ENCODE data around the gene GFI1B.

GFI1B gene

DNA sequence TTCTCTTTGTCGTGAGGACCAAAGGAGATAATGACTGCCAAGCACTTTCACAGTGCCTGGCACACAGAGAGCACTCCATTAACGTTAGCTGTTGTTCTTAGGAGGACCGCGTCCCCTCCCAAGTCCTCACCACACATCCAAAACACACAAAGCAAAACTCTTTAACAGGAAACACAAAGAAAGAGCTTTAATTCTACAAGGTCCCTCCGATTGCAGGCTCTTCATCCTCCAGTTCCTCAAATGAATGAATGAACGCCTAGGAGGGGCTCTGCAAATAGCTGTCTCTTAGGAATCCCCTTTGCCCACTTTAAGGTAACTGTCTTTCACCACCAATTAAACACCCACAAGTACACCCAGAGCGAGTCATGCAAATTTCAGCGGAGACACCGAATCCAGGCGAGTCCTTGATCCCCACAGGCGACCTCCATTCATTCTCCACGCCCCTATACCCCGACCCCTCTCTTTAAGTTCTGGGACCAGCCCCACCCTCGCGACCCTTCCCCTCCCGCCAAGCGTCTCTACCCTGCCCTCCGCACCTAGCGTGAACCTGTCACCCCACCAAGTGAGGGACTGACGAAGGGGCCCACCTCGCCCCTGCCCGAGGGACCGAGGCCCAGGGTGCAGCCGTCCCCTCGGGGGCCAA is 34.7 kb upstream of the GFI1B start:
- no peak for DNase-seq (ENCODE audit: insufficient read length, low spot score)
- FAIRE-seq: no peak
- TF ChIP-seq, protein P1, sequence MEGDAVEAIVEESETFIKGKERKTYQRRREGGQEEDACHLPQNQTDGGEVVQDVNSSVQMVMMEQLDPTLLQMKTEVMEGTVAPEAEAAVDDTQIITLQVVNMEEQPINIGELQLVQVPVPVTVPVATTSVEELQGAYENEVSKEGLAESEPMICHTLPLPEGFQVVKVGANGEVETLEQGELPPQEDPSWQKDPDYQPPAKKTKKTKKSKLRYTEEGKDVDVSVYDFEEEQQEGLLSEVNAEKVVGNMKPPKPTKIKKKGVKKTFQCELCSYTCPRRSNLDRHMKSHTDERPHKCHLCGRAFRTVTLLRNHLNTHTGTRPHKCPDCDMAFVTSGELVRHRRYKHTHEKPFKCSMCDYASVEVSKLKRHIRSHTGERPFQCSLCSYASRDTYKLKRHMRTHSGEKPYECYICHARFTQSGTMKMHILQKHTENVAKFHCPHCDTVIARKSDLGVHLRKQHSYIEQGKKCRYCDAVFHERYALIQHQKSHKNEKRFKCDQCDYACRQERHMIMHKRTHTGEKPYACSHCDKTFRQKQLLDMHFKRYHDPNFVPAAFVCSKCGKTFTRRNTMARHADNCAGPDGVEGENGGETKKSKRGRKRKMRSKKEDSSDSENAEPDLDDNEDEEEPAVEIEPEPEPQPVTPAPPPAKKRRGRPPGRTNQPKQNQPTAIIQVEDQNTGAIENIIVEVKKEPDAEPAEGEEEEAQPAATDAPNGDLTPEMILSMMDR (IDR thresholded peaks at IDR 0.05; ENCODE audit: insufficient read depth, missing control alignments): no peak

DNA sequence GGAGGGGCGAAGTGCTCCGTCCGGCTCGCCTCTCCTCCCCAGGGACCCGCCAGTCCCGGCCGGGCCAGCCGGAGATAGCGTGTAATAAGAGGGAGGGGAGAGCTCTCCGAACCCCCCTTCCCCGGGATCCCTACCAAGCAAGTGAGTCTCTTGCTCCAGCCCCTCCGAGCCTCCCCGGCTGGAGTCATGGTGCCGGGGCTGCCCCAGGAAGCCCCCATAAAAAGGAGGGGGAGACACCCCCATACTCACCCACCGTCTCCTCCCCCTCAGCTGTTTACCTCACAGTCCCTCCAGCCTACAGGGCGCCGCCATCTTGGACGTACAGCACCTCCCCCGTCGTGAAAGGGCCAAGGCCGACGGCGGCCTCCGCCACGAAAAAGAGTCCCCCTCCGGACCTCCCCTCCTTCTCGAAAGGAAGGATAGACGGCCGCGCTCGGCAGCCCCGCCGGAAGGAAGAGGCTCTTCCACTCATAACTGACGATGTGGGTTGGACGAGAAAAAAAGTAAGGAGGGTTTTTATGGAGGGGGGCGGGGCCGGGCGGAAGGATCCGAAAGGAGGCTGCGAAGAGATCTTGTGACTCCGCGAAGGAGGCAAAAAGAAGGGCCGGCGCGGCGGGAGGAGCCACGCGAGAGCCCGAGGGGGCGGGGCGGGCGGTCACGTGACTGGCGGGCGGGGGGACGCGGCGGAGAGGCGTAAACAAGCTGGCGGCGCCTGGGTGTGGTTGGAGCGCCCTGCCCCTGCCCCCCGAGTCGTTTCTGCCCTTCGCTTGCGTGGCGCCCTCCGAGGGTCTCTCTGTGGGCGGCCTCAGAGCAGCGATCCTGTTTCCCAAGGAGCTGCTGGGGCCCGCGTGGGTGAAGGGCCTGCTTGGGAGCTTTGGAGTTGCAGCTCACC is 34.0 kb upstream of the GFI1B start, which contains the start of gene TSC1:
TSC1 (minus strand) TSS at position 323 of the 892 bp plus-strand sequence. CDS start 15,744 bp downstream, outside the sequence.
- TF ChIP-seq, protein P1 (IDR thresholded peaks at IDR 0.05; ENCODE audit: insufficient read depth, missing control alignments): no peak
- FAIRE-seq: no peak
- peak; percentile 70 for DNase-seq (ENCODE audit: insufficient read length, low spot score)

DNA sequence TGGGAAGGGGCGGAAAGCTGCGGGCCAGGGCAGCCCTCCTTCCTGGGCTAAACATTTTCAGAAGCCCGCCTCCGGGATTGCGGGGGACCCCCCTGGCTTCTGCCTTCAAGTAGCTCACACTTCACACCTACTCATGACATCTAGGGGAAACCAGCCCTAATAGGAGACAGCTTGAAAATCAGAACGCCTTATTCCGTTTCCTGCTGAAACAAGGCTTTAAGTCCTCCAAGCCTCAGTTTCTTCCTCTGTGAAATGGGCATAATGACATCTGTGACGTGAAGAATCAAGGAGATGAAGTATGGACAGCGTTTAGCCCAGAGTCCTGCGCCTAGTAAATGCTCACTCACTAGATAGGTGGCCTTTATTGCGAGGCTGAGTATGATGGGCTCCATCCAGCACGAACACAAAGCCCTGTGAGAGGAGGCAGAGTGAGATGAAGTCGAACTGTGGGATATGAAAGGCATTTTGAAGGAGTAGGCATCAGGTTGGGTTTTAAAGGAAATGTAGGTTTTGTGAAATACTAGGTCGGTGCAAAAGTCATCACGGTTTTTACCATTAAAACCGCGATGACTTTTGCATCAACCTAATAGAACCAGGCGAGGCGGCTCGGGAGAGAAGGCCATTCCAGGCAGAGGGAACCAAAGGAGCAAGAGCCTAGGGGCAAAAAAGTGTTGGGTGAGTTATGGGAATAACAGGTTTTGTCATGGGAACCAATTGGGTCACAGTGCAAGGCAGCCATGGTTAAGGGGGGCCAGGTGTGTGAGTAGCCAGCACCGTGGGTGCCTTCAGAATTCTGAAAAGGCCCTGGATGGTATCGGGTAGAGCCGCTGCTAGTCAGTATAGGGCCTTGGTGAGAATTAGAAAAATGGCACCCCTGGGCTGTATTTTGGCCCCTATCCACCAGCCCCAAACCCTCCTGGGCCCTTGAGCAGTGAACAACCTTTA is 33.0 kb upstream of the GFI1B start:
- FAIRE-seq: no peak
- TF ChIP-seq, protein P1 (IDR thresholded peaks at IDR 0.05; ENCODE audit: insufficient read depth, missing control alignments): no peak

DNA sequence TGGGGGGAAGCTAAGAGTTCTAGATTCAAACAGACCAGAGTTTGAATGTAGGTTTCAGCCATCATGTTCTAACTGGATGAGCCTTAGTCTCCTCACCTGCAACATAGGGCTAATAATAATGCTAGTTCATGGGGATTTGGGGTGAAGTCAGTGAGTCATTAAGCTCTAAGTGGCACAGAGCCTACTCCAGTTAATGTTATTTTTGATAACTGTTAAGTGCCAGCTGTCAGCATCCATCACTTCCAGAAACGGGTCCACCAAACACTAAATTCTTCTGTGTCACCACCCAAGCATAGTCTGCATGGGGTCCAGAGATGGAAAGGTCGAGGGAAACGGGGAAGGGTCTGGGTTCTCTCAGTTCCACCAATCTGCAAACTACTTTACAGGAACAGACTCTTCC is 32.3 kb upstream of the GFI1B start:
- DNase-seq (ENCODE audit: insufficient read length, low spot score): no peak
- TF ChIP-seq, protein P1 (IDR thresholded peaks at IDR 0.05; ENCODE audit: insufficient read depth, missing control alignments): no peak
- FAIRE-seq: no peak

More for the DNA sequence above, 33.0 kb upstream of the GFI1B start:
- DNase-seq (ENCODE audit: insufficient read length, low spot score): no peak

DNA sequence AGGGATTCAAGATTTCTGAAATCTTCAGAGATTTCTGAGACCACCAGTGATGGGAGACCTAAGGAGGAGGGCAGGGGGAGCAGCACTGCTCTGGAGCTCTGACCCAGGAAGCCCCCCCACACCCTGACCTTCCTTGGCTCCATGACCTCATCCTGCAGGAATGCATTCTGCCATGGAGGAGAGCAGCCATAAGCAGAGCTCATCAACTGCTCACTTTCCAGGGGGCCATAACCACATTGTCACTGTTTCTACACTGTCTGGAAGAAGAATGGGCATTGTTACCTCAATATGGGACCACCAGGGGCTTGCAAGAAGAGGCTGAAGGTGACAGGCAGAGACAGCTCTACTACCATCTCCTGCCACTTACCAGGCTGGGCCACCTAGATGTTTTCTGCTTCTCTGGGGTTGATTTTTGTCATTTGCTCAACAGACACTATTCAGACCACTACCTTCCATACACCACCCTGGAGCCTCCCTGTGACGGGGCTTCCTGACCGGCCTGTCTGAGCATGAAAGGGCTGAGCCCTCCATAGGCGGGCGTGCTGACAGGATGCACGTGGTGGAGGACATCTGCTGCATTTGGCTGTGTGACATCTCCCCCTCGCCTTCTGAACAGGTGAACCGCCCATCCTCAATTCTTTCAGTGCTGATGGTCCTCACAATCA is 31.7 kb upstream of the GFI1B start:
- FAIRE-seq: no peak
- TF ChIP-seq, protein P1 (IDR thresholded peaks at IDR 0.05; ENCODE audit: insufficient read depth, missing control alignments): no peak
- DNase-seq (ENCODE audit: insufficient read length, low spot score): no peak

DNA sequence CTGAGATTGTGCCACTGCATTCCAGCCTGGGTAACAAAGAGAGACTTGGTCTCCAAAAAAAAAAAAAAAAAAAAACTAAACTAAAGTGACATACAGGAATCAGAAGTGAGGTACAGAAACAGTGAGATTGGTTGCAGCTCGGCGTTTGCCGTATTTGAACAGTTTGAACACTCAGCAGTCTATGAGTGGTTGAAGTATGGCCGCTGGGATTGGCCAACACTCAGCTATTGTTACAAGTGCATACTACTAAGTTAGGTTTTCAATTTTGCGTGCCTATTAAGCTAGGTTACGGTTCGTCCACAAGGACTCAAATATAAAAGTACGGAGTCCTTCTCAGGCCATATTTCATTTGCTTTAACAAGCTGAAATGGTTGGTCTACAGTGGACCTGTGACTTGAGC is 30.7 kb upstream of the GFI1B start:
- no peak for FAIRE-seq
- TF ChIP-seq, protein P1 (IDR thresholded peaks at IDR 0.05; ENCODE audit: insufficient read depth, missing control alignments): no peak
- DNase-seq (ENCODE audit: insufficient read length, low spot score): no peak

Data from D721Med (cell line).